Activated CD4-positive, alpha-beta T cell treated with anti-CD3 and anti-CD28 coated beads, Interleukin-2, Interleukin-6, amounts not matched to agents 100 ng/mL and 50 ng/mL, durations not matched to agents 16 hours and 8 hours (primary cell): ENCODE data around the gene LAMA3.

Experiments
- DNase-seq: peaks from one replicate; pipeline ENCODE4 v3.0.0-alpha.2; 2020

LAMA3 gene

GRCh38 chr18:23986600-23987359, 297.5 kb downstream of the LAMA3 start:
- peak; percentile 75 for DNase-seq

DNA sequence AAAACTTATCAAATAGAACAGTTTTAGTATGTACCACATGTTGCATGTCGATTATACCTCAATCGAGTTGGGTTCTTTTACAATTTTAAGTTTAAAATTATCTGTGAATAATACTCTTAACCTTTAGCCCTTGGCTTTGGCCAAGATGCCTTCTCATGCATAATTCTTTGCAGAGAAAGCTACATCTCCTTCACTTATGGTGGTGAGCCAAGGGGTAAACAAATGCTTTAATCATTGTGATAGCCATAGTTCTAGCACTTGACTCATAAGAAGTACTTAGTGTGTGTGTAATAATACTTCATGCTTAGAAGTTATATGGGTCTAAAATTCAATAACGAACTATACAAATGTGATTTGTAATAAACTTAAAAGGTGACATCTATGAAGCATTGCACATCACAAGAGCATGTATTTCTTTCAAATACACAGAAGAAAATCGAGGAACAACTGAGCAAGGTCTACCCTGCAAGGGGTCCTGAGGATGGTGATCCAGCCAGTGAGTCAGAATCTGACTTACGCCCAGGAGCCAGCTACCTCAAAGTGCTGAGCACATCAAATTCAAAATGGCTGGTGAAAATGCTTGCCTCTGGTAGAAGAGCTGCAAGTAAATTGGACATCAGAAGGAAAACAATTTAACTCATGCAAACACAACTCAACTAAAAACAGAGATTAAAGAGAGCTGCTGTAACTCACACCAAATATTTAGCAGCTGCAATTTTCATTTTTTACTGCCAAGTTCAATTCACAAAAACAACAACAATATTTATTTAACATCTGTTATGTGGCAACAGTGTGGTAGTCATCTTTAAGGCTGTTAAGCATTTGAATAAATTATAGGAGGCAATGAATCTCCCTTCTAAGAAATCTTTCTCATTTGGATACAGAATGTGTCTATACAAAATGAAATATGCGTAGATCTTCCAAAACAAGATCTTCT, 301.5 kb downstream of the LAMA3 start:
- no peak for DNase-seq

- peak; percentile 75 for DNase-seq
Observed at GRCh38 chr18:23992089-23992940, 303.1 kb downstream of the LAMA3 start.

- no peak for DNase-seq
Observed at GRCh38 chr18:23992941-23993280, 303.7 kb downstream of the LAMA3 start.

- DNase-seq, result no peak
Observed at GRCh38 chr18:23994361-23994902, 305.2 kb downstream of the LAMA3 start.

DNA sequence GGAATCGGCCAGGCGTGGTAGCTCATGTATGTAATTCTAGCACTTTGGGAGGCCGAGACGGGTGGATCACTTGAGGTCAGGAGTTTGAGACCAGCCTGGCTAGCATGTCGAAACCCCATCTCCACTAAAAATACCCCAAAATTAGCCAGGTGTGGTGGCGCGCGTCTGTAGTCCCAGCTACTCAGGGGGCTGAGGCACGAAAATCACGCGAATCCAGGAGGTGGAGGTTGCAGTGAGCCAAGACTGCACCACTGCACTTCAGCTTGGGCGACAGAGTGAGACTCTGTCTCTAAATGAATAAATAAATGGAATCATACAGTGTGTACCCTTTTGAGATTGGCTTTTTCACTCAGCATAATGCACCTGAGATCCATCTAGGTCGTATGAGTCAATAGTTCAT, 305.9 kb downstream of the LAMA3 start:
- no peak for DNase-seq

GRCh38 chr18:23998018-23998417, 308.8 kb downstream of the LAMA3 start:
- DNase-seq, result no peak

GRCh38 chr18:23998820-23999219, 309.6 kb downstream of the LAMA3 start:
- DNase-seq, result no peak

DNA sequence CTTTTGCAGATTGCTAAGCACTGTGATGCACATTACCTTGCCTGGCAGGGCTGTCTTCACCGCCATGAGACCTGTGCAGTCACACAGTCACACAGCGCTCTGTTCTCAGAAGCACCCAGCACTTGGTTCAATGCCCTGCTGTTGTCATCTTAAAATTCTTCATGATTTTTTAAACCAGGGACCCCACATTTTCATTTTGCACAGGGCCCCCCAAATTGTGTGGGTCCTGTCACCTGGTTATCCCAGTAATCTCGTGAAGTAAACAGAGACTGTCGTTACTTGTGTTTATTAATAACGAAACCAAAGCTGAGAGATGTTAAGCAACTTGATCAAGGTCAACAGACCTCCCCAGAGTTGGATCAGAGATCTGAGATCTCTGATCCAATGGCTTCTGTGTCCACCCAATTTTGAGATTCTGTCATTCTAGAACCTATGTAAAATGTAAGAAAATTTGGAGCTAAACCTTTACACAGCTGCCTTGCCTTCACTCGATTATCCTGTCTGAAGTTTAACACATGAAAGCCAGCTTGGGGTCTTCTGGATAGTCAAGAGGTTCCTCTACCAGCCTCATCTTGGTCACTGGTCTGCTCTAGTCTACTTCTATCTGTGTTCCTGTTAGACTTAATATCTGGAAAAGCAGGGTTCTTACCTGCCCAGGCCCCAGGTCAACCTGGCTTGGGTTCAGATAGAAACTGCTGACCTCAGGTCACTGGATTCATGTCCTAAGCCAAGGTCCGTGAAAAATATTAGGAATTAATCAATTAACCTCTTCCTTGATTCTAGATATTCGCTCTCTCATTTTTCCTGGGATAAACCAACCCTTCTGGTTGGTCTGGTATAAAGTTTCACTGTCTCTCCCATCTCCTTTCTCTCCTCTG, 311.6 kb downstream of the LAMA3 start:
- DNase-seq, result peak; percentile 67

- no peak for DNase-seq
Observed at GRCh38 chr18:24002479-24002878, 313.2 kb downstream of the LAMA3 start.

DNA sequence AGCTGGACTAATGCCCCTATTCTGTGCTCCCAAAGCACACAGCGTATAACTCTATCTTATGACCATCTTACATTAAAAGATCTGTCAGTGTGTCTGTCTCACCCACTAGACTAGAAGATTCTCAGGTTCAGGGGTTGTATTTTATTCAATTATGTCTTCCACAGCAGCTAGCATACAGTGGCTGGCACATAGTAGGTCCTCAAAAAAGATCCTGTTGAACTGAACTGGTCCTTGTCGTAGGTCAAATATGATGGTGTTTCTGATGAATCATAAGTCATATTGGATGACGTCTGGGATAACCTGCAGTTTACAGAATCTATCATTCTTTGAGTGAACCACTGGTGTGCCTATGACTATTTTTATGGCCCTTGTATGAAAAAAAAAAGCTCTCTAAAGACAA, 314.0 kb downstream of the LAMA3 start:
- DNase-seq, result no peak

DNA sequence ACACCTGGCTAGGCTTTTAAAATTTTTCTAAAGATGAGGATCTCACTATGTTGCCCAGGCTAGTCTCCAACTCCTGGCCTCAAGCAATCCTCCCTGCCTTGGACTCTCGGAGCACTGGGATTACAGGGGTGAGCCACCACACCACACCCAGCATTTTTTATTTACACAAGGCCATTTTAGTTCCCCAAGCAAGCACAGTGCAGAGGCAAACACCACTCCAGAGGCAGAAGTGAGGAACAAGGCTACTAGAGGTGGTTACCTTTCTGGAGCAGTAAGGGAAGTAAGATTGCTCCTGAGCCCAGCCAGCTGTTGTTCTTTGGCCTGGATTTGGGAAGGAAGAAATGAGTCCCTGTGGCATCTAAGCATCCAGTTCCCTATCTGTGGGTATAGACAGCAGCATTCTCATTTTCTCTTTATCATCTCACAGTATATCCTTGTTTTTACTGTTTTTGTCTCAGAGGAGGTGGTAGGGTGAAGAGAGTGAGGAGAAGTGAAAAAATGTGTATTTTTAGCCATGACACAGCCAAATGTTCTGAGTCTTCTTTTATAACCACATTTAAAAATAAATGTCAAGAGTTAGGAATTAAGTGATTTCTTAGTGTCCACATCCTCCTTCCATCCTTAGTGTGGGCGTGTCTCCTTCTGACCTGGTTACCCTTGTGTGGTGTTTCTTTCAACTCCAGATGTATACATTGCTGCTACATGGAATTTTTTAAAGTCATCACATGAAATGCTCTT, 314.8 kb downstream of the LAMA3 start:
- no peak for DNase-seq
